ENCODE results near the gene FUZ.

FUZ gene

DNA sequence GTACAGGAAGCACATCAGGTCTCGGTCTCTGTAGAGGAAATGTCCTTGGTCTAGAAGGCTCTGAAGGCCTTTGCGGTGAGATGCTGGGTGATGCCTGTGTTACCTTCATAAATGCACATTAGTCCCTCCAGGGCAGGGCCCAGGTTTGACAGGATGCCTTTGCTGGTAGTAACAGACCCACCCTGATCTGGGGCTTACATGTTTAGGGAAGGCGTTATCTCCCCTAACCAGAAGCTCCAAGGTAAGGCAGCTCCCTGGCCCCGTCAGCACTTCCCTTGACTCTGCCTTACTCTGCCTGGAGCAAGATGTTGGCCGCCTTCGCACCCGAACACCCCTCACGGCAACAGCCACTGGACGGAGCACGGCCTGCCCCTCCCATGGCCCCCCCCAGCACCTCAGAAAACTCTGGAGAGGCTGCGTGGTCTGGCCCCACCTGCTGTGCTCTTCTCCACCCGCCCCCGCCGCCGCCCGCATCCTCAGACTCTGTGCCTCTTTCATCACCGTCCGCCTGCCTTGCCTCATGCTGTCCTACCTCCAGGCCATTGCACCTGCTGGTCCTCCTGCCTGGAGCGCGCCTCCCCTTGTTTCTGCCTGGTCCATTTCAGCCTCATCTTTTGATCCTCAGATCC lies 37.2 kb downstream of the FUZ start:
- DNase-seq, result no peak

- DNase-seq, result no peak
Observed at GRCh38 chr19:49774969-49775368, 38.1 kb downstream of the FUZ start.

- no peak for DNase-seq
Observed at GRCh38 chr19:49773663-49774350, 39.3 kb downstream of the FUZ start.

- no peak for DNase-seq
Observed at GRCh38 chr19:49772850-49773432, 40.2 kb downstream of the FUZ start.

DNA sequence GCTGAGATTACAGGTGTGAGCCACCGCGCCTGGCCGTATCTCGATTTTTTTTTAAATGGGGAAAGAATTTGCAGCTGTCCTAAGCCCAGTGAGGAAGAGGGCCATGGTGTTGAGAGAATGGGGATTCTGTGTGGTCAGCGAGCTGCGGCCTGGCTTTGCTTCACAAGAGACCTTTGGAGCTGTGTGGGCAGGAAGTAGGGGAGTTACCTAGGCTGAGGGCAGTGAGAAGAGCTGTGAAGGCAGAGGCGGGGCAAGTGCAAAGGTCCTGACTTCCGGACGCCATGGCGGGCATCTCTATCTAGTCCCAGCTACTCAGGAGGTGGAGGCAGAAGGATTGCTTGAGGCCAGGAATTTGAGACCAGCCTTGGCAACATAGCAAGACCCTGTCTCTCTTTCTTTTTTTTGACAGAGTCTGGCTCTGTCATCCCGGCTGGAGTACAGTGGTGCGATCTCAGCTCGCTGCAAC lies 41.4 kb downstream of the FUZ start:
- DNase-seq, result no peak

- no peak for DNase-seq
Observed at GRCh38 chr19:49770529-49770928, 42.6 kb downstream of the FUZ start.

DNA sequence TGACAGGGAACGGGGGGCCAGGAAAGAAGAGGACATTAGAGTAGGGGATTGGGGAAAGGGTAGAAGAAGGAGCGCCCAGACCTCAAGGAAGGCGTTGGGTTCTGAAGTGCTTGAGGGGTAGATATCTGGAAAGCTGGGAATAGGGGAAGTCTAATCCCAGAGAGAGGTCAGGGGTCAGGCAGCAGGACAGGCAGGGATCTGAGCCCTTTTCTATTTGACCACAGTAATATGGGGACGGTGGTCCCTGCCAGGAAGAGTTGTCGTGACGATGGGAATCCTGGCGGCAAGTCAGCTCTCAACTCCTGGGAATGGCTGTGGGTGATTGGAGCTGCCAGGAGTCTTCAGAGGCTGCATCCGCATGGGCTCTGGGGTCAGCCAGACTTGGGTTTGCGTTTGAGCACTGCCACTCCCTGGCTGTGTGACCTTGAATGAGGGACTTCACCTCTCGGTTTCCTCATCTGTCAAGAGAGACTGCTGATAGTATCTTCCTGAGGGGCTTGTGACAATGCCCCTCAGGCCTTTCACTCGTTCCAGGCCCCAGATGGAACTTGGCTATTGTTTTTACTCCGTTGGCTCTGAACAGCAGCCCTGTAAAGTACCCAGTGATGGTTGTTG lies 45.0 kb downstream of the FUZ start:
- no peak for DNase-seq

- no peak for DNase-seq
Observed at GRCh38 chr19:49767381-49767780, 45.7 kb downstream of the FUZ start.

GRCh38 chr19:49766930-49767299 lies 46.2 kb downstream of the FUZ start, which contains the start of gene AP2A1:
AP2A1 (plus strand) TSS chr19:49767001; CDS start chr19:49767134, 133 bp downstream.
- no peak for DNase-seq

GRCh38 chr19:49766007-49766929 lies 46.8 kb downstream of the FUZ start:
- DNase-seq, result peak; percentile 100

DNA sequence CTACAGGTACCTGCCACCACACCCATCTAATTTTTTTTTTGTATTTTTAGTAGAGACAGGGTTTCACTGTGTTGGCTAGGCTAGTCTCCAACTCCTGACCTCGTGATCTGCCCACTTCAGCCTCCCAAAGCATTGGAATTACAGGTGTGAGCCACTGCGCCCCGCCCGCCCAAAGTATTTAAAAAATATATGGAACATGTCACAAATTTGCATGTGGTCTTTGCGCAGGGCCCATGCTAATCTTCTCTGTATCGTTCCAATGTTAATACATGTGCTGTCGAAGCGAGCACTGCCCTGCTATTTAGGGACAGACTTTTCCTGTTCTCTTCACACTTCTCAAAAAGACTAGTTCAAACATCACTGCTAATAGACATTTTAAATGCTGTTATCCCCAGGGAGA lies 48.8 kb downstream of the FUZ start:
- no peak for DNase-seq

DNA sequence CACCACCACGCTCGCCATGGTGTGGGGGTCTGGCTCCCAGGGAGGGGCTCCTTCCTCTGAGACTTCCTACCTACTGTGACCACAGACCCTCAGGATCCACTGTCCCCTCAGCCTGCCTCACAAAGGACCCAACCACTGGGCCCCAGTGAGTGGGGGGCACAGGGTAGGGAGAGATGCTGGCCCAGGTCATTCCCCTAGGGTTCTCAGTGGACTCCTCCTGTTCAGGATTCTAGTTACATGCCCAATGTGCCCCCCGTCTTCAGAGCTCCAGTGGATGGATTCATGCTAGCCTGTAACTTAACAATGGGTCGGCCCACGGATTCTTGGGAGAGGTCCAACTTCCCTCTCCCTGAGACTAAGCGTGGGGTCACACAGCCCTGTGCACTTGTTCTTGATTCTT lies 49.9 kb downstream of the FUZ start, which contains the start of gene TSKS:
Gene TSKS (minus strand): TSS at position 77 of the 400 bp plus-strand sequence. CDS start 59 bp downstream, at position 18.
- no peak for DNase-seq

- no peak for DNase-seq
Observed at GRCh38 chr19:49761625-49762311, 51.3 kb downstream of the FUZ start.

DNA sequence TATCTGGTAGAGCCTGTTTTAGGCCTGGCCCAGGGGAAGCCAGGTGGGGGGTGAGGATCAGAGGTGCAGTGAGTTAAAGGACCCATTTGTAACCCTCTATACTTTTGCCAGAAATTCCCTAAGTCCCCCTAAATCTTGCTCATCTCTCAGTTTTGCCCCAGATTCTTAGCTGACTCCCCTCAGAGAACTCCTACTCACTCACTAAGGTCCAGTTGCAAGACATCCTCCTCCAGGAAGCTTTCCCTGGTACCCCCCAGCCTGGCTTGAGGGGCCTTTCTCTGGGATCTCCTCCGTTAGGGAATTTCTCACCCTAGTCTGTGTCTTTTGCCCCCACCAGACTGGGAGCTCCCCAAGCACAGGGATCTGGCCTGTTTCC lies 51.9 kb downstream of the FUZ start:
- DNase-seq, result no peak

- DNase-seq, result no peak
Observed at GRCh38 chr19:49758292-49758691, 54.8 kb downstream of the FUZ start.

All from activated CD4-positive, alpha-beta T cell treated with anti-CD3 and anti-CD28 coated beads, Interleukin-2, amount 50 U/mL, for 16 hours (primary cell).